GM19351 (cell line): ENCODE results near the gene IL6.
"Not testable (repeated sequence)": the region's sequence is repeated elsewhere in the genome, so short reads cannot be mapped to it uniquely, and the experiment has no call there.

ENCODE experiments used
- ATAC-seq: cut with Tn5 transposase; IDR thresholded peaks from one replicate; pipeline ENCODE4 v1.9.1; 2021; ENCODE audit warnings: mild to moderate bottlenecking, moderate library complexity; ENCODE audit not compliant: unreplicated experiment

Gene IL6

DNA sequence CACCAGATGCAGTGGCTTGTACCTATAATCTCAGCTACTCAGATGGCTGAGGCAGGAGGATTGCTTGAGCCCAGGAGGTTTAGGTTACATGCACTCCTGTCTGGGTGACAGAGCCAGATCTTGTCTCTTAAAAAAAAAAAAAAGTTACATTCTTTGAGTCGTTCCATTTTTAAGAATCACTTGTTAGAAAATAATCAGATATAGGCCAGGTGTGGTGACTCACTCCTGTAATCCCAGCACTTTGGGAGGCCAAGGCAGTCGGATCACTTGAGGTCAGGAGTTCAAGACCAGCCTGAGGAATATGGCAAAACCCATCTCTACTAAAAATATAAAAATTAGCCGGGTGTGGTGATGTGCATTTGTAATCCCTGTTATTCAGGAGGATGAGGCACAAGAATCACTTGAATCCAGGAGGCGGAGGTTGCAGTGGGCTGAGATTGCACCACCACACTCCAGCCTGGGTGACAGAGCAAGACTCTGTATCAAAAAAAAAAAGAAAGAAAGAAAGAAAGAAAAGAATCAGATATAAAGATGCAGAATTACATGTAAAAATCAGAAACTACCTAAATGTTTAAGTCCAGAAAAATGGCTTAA is 52.8 kb downstream of the IL6 start:
- not testable (repeated sequence) for ATAC-seq

DNA sequence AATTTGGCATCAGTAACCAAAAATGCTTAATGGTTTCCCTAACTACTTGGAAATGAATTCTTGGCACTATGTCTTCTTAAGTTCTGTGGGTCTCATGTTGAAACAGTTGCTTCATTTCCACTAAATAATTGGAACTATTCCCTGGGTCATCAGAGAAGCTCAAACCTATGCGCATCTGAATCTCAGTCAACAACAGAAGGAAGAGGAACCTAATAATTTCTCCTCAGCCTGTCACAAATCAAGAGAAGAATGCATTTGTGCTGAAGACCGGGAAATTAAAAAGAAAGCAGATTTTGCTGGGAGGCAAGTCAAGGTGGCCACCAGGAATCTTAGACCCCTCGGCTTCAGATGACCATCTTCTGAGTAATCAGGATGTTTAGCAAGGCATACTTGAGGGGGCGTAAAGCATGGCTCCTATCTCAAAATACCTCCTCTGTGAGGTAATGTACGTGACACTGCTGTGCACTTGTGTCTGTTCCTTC is 54.3 kb downstream of the IL6 start:
- ATAC-seq: no peak
